Panc1 (cell line): ENCODE data around the gene MACROD1. TPM values are rescaled to one million over a fixed set of nuclear protein-coding genes. Genes with fewer than 3 reads are reported as not detected.

Experiments used
- ATAC-seq: fragments of 200-7000 bp; cut with Tn5 transposase; 2 replicates; pipeline ENCODE4 v1.9.1; 2020; ENCODE audit warnings: mild to moderate bottlenecking, moderate library complexity
- BruUV-seq: library from RNA; stranded (reverse); fragments of 400-500 nt; replicated peaks from 2 replicates; lab custom pipeline; 2021; lab: Mats Ljungman, UMichigan
- CTCF ChIA-PET: fragments of 300-600 bp; sonication (Branson Sonifier 250); formaldehyde crosslinking; loops from one replicate; lab custom pipeline; 2022; ENCODE audit warnings: antibody characterized with exemption; lab: Charles Lee
- POLR2A ChIA-PET: fragments of 300-600 bp; sonication (Branson Sonifier 250); formaldehyde crosslinking; loops from one replicate; lab custom pipeline; 2022; ENCODE audit warnings: antibody characterized with exemption; lab: Charles Lee
- DNase-seq: peaks from one replicate; pipeline ENCODE4 v3.0.0-alpha.2; 2010; ENCODE audit warnings: low read depth, low spot score
- H3K27ac ChIP-seq: 2 replicates; pipeline ENCODE4 v1.5.1; 2011; ENCODE audit warnings: mild to moderate bottlenecking, low read length, inconsistent platforms
- H3K27me3 ChIP-seq: fragments of 200-500 bp; sonication (Bioruptor generic); 2 replicates; pipeline ENCODE4 v1.6.0; 2014; ENCODE audit warnings: low read length, inconsistent platforms; ENCODE audit not compliant: control insufficient read depth, insufficient read depth
- H3K36me3 ChIP-seq: fragments of 200-500 bp; sonication (Bioruptor generic); 2 replicates; pipeline ENCODE4 v1.5.1; 2014; ENCODE audit warnings: inconsistent platforms, mild to moderate bottlenecking, low read length, moderate library complexity; ENCODE audit not compliant: control insufficient read depth, insufficient read depth
- H3K4me1 ChIP-seq: 2 replicates; pipeline ENCODE4 v1.5.1; 2011; ENCODE audit warnings: inconsistent platforms, mild to moderate bottlenecking, low read length, moderate library complexity; ENCODE audit not compliant: control insufficient read depth, insufficient read depth
- H3K4me3 ChIP-seq, 2 experiments: 2 replicates each; pipeline ENCODE4 v1.5.1; 2011 to 2012; ENCODE audit warnings: low read depth in 2 of 2, low read length in 2 of 2, mild to moderate bottlenecking in 2 of 2, inconsistent platforms in 1 of 2, moderate library complexity in 1 of 2
- H3K9me3 ChIP-seq: fragments of 200-500 bp; sonication (Bioruptor generic); 2 replicates; pipeline ENCODE4 v1.5.1; 2014; ENCODE audit warnings: low read depth, mild to moderate bottlenecking, inconsistent platforms, low read length, moderate library complexity; ENCODE audit not compliant: control insufficient read depth, insufficient read depth
- POLR2AphosphoS5 ChIP-seq: IDR thresholded peaks from 2 replicates; pipeline ENCODE4 v1.6.1; 2012; ENCODE audit warnings: mild to moderate bottlenecking, low read depth, low read length, moderate library complexity
- SIN3A ChIP-seq: IDR thresholded peaks from 2 replicates; pipeline ENCODE4 v1.6.1; 2012; ENCODE audit warnings: low read depth, mild to moderate bottlenecking, low read length, moderate library complexity, borderline replicate concordance; ENCODE audit not compliant: insufficient read depth
- TCF7L2 ChIP-seq: IDR thresholded peaks from 2 replicates; pipeline ENCODE4 v1.6.1; 2011; ENCODE audit warnings: mild to moderate bottlenecking, low read depth, low read length, inconsistent platforms
- in situ Hi-C: cut with HindIII; loops from 2 replicates; pipeline ENCODE4 v1.10.0; 2016; ENCODE audit warnings: low sequenced_read_pairs, low pct_unique_long_range_greater_than_20kb
- intact Hi-C: fragments of 100-400 bp; cut with micrococcal nuclease; formaldehyde crosslinking; loops from one replicate; pipeline ENCODE4 v1.10.0; 2022; ENCODE audit not compliant: unreplicated experiment
- total RNA-seq: library from RNA; stranded (reverse); gene quantifications from one replicate; pipeline ENCODE4 v1.2.1, GENCODE V29; 2021; ENCODE audit not compliant: unreplicated experiment
- TF ChIP-seq, protein P1 (sequence below), 2 experiments: IDR thresholded peaks; 2 replicates each; pipeline ENCODE4 v1.6.1; 2011 to 2012; ENCODE audit warnings: low read depth in 2 of 2, control low read depth in 1 of 2, low read length in 1 of 2, mild to moderate bottlenecking in 1 of 2, moderate library complexity in 1 of 2; ENCODE audit not compliant: insufficient read depth in 1 of 2
- TF ChIP-seq, protein P2 (sequence below): fragments of 450-650 bp; IDR thresholded peaks from 2 replicates; pipeline ENCODE4 v1.5.1; 2017; ENCODE audit warnings: mild to moderate bottlenecking

MACROD1 gene
- total RNA-seq, 1 experiment from 2014 or later = 16.8 TPM

DNA sequence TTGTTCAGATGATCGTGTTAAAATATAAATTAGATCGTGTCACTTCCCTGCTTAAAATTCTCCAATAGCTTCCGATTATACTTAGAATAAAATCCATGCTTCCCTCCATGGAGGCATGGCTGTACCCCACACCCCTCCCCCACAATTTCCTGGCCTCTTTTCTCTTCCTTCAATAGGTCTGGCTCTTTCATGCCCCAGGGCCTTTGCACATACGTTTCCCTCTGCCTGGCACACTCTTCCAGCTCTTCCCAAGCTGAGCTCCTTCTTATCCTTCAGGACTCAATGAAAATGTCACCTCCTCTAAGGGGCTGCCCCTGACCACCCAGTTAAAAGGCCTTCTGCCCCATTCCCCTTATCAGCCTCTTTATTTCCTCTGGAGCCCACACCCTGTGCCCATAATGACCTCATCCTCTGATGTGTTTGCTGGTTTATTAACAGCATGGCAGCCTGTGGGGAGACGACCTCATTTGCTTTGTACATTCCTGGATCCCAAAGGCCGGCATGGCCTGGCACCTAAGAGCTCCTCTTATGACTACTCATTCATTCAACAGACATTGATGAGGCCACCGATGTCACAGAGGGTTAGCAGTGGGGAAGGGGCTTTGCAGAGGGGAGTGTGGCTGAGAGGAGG is 139.2 kb downstream of the MACROD1 start:
- intact Hi-C loops (no loop called here), in situ Hi-C loops (no loop called here)
- H3K9me3 ChIP-seq = no peaks in the 10 kb centered on the region
- H3K4me3 ChIP-seq = no peak overlapping the region
- TF ChIP-seq POLR2AphosphoS5 (no peak), SIN3A (no peak), TCF7L2 (no peak)
- TF ChIP-seq, protein P1, sequence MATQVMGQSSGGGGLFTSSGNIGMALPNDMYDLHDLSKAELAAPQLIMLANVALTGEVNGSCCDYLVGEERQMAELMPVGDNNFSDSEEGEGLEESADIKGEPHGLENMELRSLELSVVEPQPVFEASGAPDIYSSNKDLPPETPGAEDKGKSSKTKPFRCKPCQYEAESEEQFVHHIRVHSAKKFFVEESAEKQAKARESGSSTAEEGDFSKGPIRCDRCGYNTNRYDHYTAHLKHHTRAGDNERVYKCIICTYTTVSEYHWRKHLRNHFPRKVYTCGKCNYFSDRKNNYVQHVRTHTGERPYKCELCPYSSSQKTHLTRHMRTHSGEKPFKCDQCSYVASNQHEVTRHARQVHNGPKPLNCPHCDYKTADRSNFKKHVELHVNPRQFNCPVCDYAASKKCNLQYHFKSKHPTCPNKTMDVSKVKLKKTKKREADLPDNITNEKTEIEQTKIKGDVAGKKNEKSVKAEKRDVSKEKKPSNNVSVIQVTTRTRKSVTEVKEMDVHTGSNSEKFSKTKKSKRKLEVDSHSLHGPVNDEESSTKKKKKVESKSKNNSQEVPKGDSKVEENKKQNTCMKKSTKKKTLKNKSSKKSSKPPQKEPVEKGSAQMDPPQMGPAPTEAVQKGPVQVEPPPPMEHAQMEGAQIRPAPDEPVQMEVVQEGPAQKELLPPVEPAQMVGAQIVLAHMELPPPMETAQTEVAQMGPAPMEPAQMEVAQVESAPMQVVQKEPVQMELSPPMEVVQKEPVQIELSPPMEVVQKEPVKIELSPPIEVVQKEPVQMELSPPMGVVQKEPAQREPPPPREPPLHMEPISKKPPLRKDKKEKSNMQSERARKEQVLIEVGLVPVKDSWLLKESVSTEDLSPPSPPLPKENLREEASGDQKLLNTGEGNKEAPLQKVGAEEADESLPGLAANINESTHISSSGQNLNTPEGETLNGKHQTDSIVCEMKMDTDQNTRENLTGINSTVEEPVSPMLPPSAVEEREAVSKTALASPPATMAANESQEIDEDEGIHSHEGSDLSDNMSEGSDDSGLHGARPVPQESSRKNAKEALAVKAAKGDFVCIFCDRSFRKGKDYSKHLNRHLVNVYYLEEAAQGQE (IDR thresholded peaks at IDR 0.05; ENCODE audit: insufficient read depth in 1 of 2, low read depth in 2 of 2, low read length in 1 of 2) = no peak
- TF ChIP-seq, protein P2, sequence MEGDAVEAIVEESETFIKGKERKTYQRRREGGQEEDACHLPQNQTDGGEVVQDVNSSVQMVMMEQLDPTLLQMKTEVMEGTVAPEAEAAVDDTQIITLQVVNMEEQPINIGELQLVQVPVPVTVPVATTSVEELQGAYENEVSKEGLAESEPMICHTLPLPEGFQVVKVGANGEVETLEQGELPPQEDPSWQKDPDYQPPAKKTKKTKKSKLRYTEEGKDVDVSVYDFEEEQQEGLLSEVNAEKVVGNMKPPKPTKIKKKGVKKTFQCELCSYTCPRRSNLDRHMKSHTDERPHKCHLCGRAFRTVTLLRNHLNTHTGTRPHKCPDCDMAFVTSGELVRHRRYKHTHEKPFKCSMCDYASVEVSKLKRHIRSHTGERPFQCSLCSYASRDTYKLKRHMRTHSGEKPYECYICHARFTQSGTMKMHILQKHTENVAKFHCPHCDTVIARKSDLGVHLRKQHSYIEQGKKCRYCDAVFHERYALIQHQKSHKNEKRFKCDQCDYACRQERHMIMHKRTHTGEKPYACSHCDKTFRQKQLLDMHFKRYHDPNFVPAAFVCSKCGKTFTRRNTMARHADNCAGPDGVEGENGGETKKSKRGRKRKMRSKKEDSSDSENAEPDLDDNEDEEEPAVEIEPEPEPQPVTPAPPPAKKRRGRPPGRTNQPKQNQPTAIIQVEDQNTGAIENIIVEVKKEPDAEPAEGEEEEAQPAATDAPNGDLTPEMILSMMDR = no peak
- BruUV-seq = no TSS peak
- H3K27ac ChIP-seq = no peak overlapping the region
- DNase-seq (no peak), ATAC-seq (no peak)
- H3K36me3 ChIP-seq = no peaks in the 10 kb centered on the region
- POLR2A ChIA-PET = no interaction called here
- CTCF ChIA-PET = interaction anchor here (0.6 kb wide), 1 partner anchor 206 kb away, joined by 4 read pairs; no protein-coding TSS in a partner anchor
- H3K4me1 ChIP-seq = peaks cover under 1% of the 10 kb centered on the region
- no peaks in the 10 kb centered on the region for H3K27me3 ChIP-seq

DNA sequence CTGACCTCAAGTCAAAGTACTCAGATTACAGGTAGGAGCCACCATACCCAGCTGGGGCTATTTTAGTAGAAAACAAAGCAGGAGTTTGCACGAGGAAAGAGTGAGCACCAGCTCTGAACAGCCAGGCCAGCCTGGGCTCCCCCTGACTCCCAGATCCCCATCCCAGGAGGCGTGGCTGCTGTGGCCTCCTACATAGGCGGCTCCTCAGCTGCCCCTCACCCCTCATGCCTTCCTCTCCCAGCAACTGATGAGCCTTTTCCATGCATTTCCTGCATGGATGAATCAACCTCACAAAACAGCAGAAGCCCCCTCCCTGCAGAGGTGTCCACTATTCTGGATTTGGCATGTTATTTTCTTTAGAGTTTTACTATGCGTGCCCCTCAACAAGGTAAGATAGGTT is 140.7 kb downstream of the MACROD1 start:
- no peak for ATAC-seq
- Histone ChIP-seq H3K4me3 (no peak overlapping the region), H3K27ac (no peak overlapping the region), H3K36me3 (no peaks in the 10 kb centered on the region), H3K9me3 (no peaks in the 10 kb centered on the region), H3K27me3 (no peaks in the 10 kb centered on the region), H3K4me1 (no peaks in the 10 kb centered on the region; the same call in 1 of the 2 replicates)
- ChIA-PET POLR2A (no interaction called here), CTCF (no interaction called here)
- intact Hi-C loops = no loop called here
- no peak for TF ChIP-seq POLR2AphosphoS5
- TF ChIP-seq, protein P2 = no peak
- no TSS peak for BruUV-seq
- in situ Hi-C loops = no loop called here
- DNase-seq = no peak
